ENCODE results near the gene OARD1. TPM values are rescaled to one million over a fixed set of nuclear protein-coding genes. Genes with fewer than 3 reads are reported as not detected.

The OARD1 gene
- total and polyA plus RNA-seq, 12 donors, result 13.7 to 31.2 (median 17.0) TPM

Other genes starting within 250 kb of the OARD1 start
- gene UNC5CL, start 33.1 kb downstream of the OARD1 start, total RNA-seq, result under 1 TPM; 0.19 to 0.81 (median 0.45) TPM
- gene UNC5CL, start 33.1 kb downstream of the OARD1 start, polyA plus RNA-seq, result 1 to 10 TPM in 1 of 2 donors, under 1 TPM in 1; 0.42 to 1.9 TPM
- gene TSPO2, start 29.9 kb downstream of the OARD1 start, total RNA-seq, result not detected
- not detected for gene TSPO2, start 29.9 kb downstream of the OARD1 start, polyA plus RNA-seq
- gene APOBEC2, start 19.2 kb downstream of the OARD1 start, total RNA-seq, result 100 to 1,000 TPM; 174 to 307 (median 224) TPM
- 100 to 1,000 TPM in 1 of 2 donors, 10 to 100 TPM in 1; 79.0 to 134 TPM for gene APOBEC2, start 19.2 kb downstream of the OARD1 start, polyA plus RNA-seq
- gene NFYA, start 618 bp upstream of the OARD1 start, total RNA-seq, result 10 to 100 TPM in 7 of 10 donors, 1 to 10 TPM in 3; 8.9 to 12.0 (median 10.5) TPM
- 1 to 10 TPM; 4.2 to 6.1 TPM for gene NFYA, start 618 bp upstream of the OARD1 start, polyA plus RNA-seq
- gene TREML1, start 82.0 kb upstream of the OARD1 start, total RNA-seq, result under 1 TPM in 2 of 10 donors, not detected in 8; 0.33 to 0.39 TPM
- gene TREML1, start 82.0 kb upstream of the OARD1 start, polyA plus RNA-seq, result under 1 TPM in 1 of 2 donors, not detected in 1; 0.17 TPM
- 1 to 10 TPM in 3 of 10 donors, under 1 TPM in 4, not detected in 3; 0.40 to 5.5 (median 1.00) TPM for gene TREM2, start 90.8 kb upstream of the OARD1 start, total RNA-seq
- 1 to 10 TPM; 1.4 to 1.6 TPM for gene TREM2, start 90.8 kb upstream of the OARD1 start, polyA plus RNA-seq
- gene TREML2, start 128.8 kb upstream of the OARD1 start, total RNA-seq, result under 1 TPM in 4 of 10 donors, not detected in 6; 0.10 to 0.38 (median 0.16) TPM
- gene TREML2, start 128.8 kb upstream of the OARD1 start, polyA plus RNA-seq, result under 1 TPM in 1 of 2 donors, not detected in 1; 0.01 TPM
- gene TREML4, start 156.0 kb upstream of the OARD1 start, total RNA-seq, result not detected
- under 1 TPM in 1 of 2 donors, not detected in 1; 0.04 TPM for gene TREML4, start 156.0 kb upstream of the OARD1 start, polyA plus RNA-seq
- gene TREM1, start 214.3 kb upstream of the OARD1 start, total RNA-seq, result 1 to 10 TPM in 4 of 10 donors, under 1 TPM in 6; 0.35 to 6.0 (median 0.99) TPM
- gene TREM1, start 214.3 kb upstream of the OARD1 start, polyA plus RNA-seq, result 10 to 100 TPM in 1 of 2 donors, not detected in 1; 12.4 TPM

Measured in heart right ventricle (tissue), 12 donors.